GM12891 (cell line): ENCODE results near the gene FBXL20.
"Not testable (repeated sequence)": the region's sequence is repeated elsewhere in the genome, so short reads cannot be mapped to it uniquely, and the experiment has no call there.

Experiments
- POLR2A ChIP-seq: IDR thresholded peaks from 2 replicates; pipeline ENCODE4 v1.6.1; 2011; ENCODE audit warnings: low read depth, low read length, control low read depth
- TAF1 ChIP-seq: IDR thresholded peaks from 2 replicates; pipeline ENCODE4 v1.6.1; 2011; ENCODE audit warnings: low read depth, low read length, control low read depth

GRCh38 chr17:39346863-39347262, 54.6 kb downstream of the FBXL20 start:
- TF ChIP-seq POLR2A, TAF1: not testable (repeated sequence)
